ENCODE measurements around the gene ZNF536. TPM values are rescaled to one million over a fixed set of nuclear protein-coding genes. Genes with fewer than 3 reads are reported as not detected.

The ZNF536 gene
- total and polyA plus RNA-seq, 10 of the 15 experiments (the other 5 are each of a cell fraction or from before 2014, with no cell fraction given), result not detected

DNA sequence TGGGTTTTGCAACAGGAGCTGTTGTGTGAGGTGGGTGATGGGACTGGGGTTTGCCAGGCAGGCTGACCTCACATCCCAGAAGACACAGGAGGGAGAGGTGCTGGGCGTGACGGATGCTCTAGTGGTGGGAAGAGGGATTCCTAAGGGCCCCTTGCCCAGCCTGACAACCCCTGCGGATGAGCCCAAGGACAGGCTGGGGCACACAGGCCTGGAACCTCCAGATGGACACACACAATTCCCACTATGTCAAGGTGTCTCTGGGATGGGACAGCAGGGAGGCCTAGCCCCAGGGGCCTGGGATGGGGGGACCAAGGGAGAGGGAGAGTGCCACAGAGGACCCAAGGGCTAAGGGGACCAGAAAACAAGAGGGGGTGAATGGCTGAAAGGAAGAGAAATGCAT is 191.5 kb downstream of the ZNF536 start:
- Histone ChIP-seq H3K36me3 (ENCODE audit: control insufficient read depth in 2 of 2, insufficient read depth in 2 of 2, low read length in 1 of 2) (no peaks in the 10 kb centered on the region), H4K20me1 (ENCODE audit: control insufficient read depth, insufficient read depth) (no peaks in the 10 kb centered on the region), H3K9me3 (replicated peaks; ENCODE audit: control insufficient read depth, insufficient read depth, low read length) (no peaks in the 10 kb centered on the region), H3K79me2 (ENCODE audit: control insufficient read depth, insufficient read depth, low read length) (no peaks in the 10 kb centered on the region), H3K4me3 (no peak overlapping the region), H3K4me1 (ENCODE audit: control insufficient read depth, insufficient read depth, low read length) (no peaks in the 10 kb centered on the region), H3K9ac (ENCODE audit: control insufficient read depth, insufficient read depth, low read length) (no peak overlapping the region), H2AFZ (ENCODE audit: control insufficient read depth, low read depth, low read length) (no peak overlapping the region), H3K27ac (ENCODE audit: control insufficient read depth, insufficient read depth) (no peak overlapping the region), H3K4me2 (ENCODE audit: control insufficient read depth, insufficient read depth) (no peak overlapping the region), H3K27me3 (replicated peaks in 1 of 2; ENCODE audit: control insufficient read depth in 2 of 2, insufficient read depth in 2 of 2, low read length in 1 of 2) (no peaks in the 10 kb centered on the region)
- FAIRE-seq (no peak), DNase-seq (ENCODE audit: low read depth, low spot score) (no peak), ATAC-seq (no peak)
- in situ Hi-C loops (cut with MboI) (no loop called here), intact Hi-C loops (cut with micrococcal nuclease; ENCODE audit: unreplicated experiment) (no loop called here)
- ChIA-PET CTCF (no interaction called here), RAD21 (ENCODE audit: unreplicated experiment) (no interaction called here), POLR2A (no interaction called here), SMC1A (ENCODE audit: uncharacterized antibody, unreplicated experiment) (no interaction called here)
- no peak for TF ChIP-seq ZBED1 (IDR thresholded peaks at IDR 0.05; ENCODE audit: borderline replicate concordance)
- TF ChIP-seq, protein P1, sequence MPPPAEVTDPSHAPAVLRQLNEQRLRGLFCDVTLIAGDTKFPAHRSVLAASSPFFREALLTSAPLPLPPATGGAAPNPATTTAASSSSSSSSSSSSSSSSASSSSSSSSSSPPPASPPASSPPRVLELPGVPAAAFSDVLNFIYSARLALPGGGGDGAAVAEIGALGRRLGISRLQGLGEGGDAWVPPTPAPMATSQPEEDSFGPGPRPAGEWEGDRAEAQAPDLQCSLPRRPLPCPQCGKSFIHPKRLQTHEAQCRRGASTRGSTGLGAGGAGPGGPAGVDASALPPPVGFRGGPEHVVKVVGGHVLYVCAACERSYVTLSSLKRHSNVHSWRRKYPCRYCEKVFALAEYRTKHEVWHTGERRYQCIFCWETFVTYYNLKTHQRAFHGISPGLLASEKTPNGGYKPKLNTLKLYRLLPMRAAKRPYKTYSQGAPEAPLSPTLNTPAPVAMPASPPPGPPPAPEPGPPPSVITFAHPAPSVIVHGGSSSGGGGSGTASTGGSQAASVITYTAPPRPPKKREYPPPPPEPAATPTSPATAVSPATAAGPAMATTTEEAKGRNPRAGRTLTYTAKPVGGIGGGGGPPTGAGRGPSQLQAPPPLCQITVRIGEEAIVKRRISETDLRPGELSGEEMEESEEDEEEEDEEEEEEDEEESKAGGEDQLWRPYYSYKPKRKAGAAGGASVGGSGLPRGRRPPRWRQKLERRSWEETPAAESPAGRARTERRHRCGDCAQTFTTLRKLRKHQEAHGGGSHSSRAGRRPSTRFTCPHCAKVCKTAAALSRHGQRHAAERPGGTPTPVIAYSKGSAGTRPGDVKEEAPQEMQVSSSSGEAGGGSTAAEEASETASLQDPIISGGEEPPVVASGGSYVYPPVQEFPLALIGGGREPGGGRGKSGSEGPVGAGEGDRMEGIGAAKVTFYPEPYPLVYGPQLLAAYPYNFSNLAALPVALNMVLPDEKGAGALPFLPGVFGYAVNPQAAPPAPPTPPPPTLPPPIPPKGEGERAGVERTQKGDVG (CRISPR knock-in tag; IDR thresholded peaks at IDR 0.05), result no peak
- TF ChIP-seq ZNF622 (IDR thresholded peaks at IDR 0.05), result no peak
- no peak for TF ChIP-seq SP1 (IDR thresholded peaks at IDR 0.05; ENCODE audit: low read depth, low read length)
- no peak for TF ChIP-seq RB1 (IDR thresholded peaks at IDR 0.05; ENCODE audit: borderline replicate concordance)
- TF ChIP-seq, protein P2, sequence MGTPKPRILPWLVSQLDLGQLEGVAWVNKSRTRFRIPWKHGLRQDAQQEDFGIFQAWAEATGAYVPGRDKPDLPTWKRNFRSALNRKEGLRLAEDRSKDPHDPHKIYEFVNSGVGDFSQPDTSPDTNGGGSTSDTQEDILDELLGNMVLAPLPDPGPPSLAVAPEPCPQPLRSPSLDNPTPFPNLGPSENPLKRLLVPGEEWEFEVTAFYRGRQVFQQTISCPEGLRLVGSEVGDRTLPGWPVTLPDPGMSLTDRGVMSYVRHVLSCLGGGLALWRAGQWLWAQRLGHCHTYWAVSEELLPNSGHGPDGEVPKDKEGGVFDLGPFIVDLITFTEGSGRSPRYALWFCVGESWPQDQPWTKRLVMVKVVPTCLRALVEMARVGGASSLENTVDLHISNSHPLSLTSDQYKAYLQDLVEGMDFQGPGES (IDR thresholded peaks at IDR 0.05), result no peak
- no peak for TF ChIP-seq E2F8 (IDR thresholded peaks at IDR 0.05; ENCODE audit: low read depth, partially characterized antibody)
- TF ChIP-seq JUND (IDR thresholded peaks at IDR 0.05; ENCODE audit: low read depth, low read length), result no peak
- no peak for TF ChIP-seq TBL1XR1 (IDR thresholded peaks at IDR 0.05; ENCODE audit: low read depth, low read length)
- TF ChIP-seq WRNIP1 (IDR thresholded peaks at IDR 0.05; ENCODE audit: borderline replicate concordance, low read depth, low read length), result no peak
- TF ChIP-seq PKNOX1 (IDR thresholded peaks at IDR 0.05), result no peak
- TF ChIP-seq BHLHE40 (IDR thresholded peaks at IDR 0.05; ENCODE audit: borderline replicate concordance in 1 of 2, low read depth in 2 of 2, low read length in 1 of 2), result no peak
- no peak for TF ChIP-seq SIX5 (IDR thresholded peaks at IDR 0.05; ENCODE audit: low read depth, low read length, severe bottlenecking)
- no peak for TF ChIP-seq YY1 (IDR thresholded peaks at IDR 0.05; ENCODE audit: low read depth, low read length)
- no peak for TF ChIP-seq HCFC1 (IDR thresholded peaks at IDR 0.05; ENCODE audit: low read length)
- BruUV-seq (replicated peaks), result no TSS peak
- 11% methylated on average over 3 of the region's 3 CpGs for WGBS (ENCODE audit: insufficient coverage, insufficient replicate concordance, low lambda C conversion rate, missing lambda C conversion rate)
